Iris pigment epithelial cell (primary cell): ENCODE results near the gene NAA60.

Source experiments
- DNase-seq: peaks from one replicate; pipeline ENCODE4 v3.0.0-alpha.2; 2011; ENCODE audit warnings: low read depth

Gene NAA60

GRCh38 chr16:3443108-3444031 is at the start of gene NAA60, which contains the start of gene ZNF597:
NAA60 (plus strand) TSS chr16:3443680; CDS start chr16:3476228, 32,548 bp downstream.
ZNF597 (minus strand) TSS chr16:3443504; CDS start chr16:3443153, 351 bp downstream.
- peak; percentile 93 for DNase-seq

- DNase-seq, result no peak
Observed at GRCh38 chr16:3400446-3400778, 43.1 kb upstream of the NAA60 start.

- peak; percentile 100 for DNase-seq
Observed at GRCh38 chr16:3400779-3401688, 42.4 kb upstream of the NAA60 start, which contains the start of the genes ZNF174 and ZSCAN32. ZNF174 (plus strand) TSS chr16:3401215; CDS start chr16:3402005, 790 bp downstream. ZSCAN32 (minus strand) TSS chr16:3401004; CDS start chr16:3397557, 3,447 bp downstream.

- DNase-seq, result peak; percentile 31
Observed at GRCh38 chr16:3401719-3402397, 41.6 kb upstream of the NAA60 start.

GRCh38 chr16:3408561-3409197 is 34.8 kb upstream of the NAA60 start:
- DNase-seq, result no peak

GRCh38 chr16:3413730-3414379 is 29.6 kb upstream of the NAA60 start:
- no peak for DNase-seq

- peak; percentile 52 for DNase-seq
Observed at GRCh38 chr16:3431779-3432219, 11.7 kb upstream of the NAA60 start.

GRCh38 chr16:3434373-3434772 is 9.1 kb upstream of the NAA60 start:
- no peak for DNase-seq

- DNase-seq, result no peak
Observed at GRCh38 chr16:3439637-3440036, 3.8 kb upstream of the NAA60 start.

- DNase-seq, result peak; percentile 84
Observed at GRCh38 chr16:3444032-3444388, 530 bp downstream of the NAA60 start.

- DNase-seq, result no peak
Observed at GRCh38 chr16:3454093-3454492, 10.6 kb downstream of the NAA60 start.

GRCh38 chr16:3454631-3455147 is 11.2 kb downstream of the NAA60 start:
- DNase-seq, result no peak

- DNase-seq, result peak; percentile 91
Observed at GRCh38 chr16:3457434-3458252, 14.2 kb downstream of the NAA60 start.

- DNase-seq, result peak; percentile 59
Observed at GRCh38 chr16:3458278-3458851, 14.9 kb downstream of the NAA60 start.

GRCh38 chr16:3458852-3459361 is 15.4 kb downstream of the NAA60 start:
- DNase-seq, result peak; percentile 50

GRCh38 chr16:3459401-3460090 is 16.1 kb downstream of the NAA60 start:
- DNase-seq, result peak; percentile 27

GRCh38 chr16:3460121-3460520 is 16.6 kb downstream of the NAA60 start:
- DNase-seq, result no peak

GRCh38 chr16:3460585-3460984 is 17.1 kb downstream of the NAA60 start:
- DNase-seq, result no peak
